NK-92 treated with Interleukin-12 subunit alpha and Interleukin-12 subunit beta, amount 100 ng/mL, for 24 hours (cell line): Measurements from ENCODE around the gene MON1B.
"Not testable (repeated sequence)": the region's sequence is repeated elsewhere in the genome, so short reads cannot be mapped to it uniquely, and the experiment has no call there.

ENCODE experiments used
- DNase-seq: peaks from one replicate; lab custom pipeline; 2025; lab: John Stamatoyannopoulos, UW

The MON1B gene

DNA sequence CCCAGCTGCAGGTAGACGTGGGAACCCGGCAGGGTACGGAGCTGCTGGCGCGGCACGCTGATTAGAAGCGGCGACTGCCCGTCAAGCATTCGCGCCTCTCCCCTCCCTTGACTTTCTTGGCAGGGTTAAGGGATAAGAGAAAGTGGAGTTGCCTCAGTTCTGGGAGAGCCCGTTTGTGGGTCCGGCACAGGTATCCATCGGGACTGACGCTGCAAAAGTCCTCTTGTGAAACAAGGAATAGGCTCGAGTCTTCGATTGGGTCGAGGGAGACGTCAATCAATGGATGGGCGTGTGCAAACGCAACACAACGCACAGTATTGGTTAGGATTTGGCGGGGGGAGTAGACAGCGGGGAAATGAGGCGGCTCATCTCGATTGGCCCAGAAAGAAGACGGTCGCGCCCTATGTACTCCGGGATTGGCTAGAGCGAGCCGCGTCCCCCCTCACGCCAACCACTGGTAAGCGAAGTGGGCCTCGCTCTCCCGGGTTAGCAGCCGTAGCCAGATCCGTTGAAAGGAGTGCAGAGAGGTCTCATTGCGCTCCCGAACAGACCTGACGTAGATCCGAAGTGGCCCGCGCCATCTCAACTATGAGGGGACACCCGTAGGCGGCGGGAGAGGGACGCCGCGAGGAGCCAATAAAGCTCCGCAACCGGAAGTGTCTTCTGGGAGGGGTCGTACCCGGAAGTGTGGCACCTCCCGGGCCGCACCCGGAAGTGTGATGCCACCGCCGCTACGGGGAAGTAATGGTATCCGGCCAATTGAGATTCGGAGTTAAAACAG, at the start of gene MON1B:
TSS of gene MON1B (plus strand) at position 713 of the 781 bp plus-strand sequence. CDS start 296 bp downstream, outside the sequence.
- peak; percentile 85 for DNase-seq

DNA sequence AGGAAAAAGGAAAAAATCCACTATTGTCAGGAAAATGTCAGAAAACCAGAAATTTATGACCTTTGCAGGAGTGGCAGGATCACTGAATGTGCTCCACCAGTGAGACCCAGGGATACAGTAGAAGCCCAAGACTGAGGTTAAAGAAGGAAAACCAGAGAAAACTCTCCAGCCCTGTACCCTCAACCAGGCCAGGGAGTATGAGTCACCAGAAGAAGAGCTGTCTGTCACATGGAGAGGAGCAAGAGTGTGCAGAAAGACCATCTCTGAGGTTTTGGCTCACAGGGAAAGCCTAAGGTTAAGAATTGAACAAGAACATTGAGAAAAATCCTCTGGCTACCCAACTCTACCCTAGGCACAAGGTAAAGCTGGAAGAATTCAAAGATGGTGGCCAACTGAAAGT, 47.6 kb upstream of the MON1B start:
- DNase-seq, result no peak

DNA sequence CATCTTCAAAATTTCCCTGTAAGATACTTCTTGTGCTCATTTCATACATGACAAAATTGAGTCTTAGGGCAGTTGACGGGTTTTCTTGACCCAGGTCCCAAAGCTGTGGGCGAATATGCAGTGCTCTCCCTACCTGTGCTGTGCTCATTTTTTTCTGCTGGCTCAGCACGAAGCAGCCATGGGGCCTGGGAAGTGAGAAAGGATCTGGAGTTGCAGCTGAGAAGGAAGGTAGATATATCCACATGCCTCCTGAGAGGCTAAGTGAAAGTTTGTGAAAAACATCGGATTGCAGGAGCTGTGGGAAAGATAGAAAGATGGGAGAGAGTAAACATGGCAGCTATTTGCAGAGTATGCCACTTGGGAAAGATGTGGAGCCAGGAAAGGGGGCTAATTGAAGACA, 42.9 kb upstream of the MON1B start:
- no peak for DNase-seq

DNA sequence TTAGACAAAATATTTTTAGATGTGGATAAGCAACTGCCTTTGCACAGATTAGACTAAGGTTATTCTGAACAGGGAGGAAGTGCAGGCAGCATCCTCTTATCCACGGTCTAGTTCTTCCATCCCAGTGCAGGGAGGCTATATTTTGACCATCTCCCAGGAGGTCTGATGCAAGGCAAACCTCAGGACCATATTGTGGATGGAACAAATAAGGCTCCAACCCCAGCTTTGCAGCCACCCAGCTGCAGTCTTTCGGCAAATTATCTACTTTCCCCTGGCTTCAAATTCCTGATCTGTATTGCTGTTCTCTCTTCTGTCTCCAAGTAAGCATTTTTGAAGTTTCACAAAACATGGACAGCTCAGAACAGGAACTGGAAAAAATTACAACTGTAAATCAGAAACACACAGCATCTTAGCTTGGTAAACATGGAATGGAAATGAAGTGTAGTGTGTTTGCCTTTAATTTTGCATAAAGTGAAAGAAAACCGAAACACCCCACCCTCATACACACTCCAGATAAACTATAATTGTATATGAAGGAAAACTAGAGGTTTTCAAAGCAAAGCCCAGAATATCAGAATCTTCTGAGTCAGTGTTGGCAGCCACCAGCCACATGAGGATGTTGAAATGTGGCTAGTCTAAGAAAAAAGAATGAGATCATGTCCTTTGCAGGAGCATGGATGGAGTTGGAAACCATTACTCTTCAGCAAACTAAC, 33.5 kb upstream of the MON1B start:
- DNase-seq, result no peak

DNA sequence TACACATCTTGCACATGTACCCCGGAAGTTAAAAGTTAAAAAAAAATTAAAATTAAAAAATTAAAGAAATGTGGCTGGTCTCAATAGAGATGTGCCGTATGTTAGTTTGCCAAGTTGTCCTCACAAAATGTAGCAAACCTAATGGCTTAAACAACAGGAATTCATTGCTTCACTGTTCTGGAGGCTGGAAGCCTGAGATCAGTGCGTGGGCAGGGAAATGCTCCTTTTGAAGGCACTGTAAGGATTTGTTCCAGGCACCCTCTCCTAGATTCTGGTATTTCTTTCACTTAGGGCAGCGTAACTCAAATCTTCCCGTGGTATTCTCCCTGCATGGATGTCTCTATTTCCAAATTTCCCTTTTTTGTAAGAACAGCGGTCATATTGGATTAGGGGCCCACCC, 32.7 kb upstream of the MON1B start:
- no peak for DNase-seq

DNA sequence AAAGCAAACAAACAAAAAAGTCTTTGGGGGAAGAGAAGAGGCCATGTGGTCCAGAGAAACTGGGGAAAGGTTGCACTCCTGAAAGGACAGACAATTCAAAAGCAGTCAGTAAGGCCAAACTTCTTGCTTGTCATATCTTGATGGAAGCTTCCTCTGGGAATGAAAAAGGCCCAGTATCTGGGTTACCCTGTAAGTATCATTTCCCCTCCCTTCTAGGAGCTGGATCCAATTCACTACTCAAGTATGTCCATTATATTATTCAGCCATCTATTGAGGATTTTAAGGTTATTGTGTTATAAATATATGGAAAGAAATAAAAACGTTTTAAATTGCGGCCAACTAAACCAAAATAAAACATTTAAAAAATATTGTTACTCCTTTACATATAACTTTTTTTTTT, 26.0 kb upstream of the MON1B start:
- no peak for DNase-seq

DNA sequence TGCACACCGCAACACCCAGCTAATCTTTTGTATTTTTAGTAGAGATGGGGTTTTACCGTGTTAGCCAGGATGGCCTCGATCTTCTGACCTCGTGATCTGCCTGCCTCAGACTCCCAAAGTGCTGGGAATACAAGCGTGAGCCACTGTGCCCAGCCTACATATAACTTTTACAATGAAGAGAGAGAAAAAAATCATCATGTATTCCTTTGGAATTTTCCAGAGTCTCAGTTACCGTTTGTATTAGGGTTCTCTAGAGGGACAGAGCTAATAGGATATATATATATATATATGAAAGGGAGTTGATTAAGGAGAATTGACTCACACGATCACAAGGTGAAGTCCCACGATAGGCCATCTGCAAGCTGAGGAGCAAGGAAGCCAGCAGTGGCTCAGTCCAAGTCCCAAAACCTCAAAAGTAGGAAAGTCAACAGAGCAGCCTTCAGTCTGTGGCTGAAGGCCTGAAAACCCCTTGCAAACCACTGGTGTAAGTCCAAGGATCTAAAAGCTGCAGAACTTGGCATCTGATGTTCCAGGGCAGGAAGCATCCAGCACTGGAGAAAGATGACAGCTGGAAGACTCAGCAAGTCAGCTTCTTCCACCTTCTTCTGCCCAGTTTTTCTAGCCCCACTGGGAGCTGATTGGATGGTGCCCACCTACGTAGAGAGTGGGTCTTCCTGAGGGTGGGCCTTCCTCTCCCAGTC, 25.3 kb upstream of the MON1B start:
- not testable (repeated sequence) for DNase-seq

DNA sequence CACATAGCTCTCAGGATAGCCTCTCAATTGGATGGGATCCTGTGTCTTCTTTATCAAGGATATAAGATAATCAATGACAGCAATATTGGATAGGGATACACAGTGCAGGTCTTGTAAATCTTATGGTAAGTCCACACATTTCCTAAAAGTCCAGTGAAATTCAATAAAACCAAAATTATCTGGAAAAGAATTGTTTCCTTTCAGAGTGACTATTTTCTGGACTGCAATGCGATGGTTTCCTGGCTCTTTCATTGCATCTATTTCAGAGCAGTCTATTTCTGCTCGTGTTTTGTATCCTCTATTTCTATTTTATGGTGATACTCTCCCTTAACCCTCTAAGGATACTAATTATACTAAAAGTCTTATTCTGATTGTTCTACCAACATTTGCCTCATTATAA, 24.3 kb upstream of the MON1B start:
- no peak for DNase-seq

DNA sequence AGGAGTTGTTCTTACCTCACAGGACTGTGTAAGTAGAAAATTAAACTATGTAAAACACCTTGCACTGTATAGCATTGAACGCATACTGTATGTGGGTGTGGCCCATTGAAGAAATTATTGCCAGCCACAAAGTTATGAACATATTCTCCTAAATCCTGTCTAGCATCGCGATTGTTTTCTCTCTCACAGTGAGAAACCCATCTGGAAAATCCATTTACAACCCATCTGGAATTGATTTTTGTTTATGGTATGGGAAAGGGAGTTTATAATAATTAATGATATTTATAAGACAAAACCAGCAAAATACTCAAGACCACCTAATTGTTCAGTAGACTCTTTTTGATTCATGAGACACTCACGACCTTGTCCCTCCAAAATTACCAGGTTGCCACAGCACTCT, 22.1 kb upstream of the MON1B start:
- no peak for DNase-seq

DNA sequence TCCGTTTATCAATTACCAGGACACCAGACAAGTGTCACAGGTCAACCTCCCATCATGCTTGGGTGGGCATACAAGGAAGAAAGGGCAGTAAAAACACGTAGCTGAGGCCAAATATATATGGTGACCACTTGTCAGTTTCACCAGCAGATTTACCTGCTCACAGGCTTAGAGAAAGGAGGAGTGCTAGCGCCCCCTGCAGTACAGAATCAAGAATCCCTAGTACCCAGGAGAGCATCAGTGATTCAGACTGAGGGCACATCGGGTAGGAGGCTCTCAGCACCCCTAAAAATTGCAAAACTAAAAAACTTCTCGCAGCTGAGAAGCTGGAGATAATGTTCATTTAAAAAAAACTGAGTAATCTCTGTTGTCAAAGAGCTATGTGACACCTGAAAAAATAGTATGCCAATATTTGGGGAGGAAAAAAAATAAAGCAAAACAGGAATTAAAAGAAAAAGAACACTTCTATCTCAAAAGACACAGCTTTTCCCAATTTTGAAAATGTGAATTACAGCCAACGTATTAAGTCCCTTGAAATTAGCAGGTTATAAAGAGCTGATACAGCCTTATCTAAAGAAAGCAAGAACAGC, 21.2 kb upstream of the MON1B start:
- no peak for DNase-seq

DNA sequence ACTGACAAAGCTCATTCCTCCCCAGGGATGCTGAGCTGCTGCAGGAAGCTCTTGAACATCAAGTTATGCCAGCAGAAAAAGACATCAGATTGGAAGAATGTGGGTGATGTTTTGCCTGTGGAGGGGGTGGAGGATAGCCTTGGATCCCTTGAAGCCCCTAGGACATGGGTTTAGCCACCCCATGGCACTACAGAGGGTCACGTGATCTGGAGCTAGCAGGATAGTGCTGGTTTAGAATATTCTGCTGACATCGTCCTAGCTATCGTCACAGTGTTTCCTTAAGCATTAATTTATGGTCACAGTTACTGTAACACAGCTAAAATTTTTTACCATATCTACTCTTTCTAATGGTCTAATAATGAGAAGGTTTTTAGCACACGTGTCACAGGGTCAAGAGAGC, 20.2 kb upstream of the MON1B start:
- DNase-seq, result no peak

DNA sequence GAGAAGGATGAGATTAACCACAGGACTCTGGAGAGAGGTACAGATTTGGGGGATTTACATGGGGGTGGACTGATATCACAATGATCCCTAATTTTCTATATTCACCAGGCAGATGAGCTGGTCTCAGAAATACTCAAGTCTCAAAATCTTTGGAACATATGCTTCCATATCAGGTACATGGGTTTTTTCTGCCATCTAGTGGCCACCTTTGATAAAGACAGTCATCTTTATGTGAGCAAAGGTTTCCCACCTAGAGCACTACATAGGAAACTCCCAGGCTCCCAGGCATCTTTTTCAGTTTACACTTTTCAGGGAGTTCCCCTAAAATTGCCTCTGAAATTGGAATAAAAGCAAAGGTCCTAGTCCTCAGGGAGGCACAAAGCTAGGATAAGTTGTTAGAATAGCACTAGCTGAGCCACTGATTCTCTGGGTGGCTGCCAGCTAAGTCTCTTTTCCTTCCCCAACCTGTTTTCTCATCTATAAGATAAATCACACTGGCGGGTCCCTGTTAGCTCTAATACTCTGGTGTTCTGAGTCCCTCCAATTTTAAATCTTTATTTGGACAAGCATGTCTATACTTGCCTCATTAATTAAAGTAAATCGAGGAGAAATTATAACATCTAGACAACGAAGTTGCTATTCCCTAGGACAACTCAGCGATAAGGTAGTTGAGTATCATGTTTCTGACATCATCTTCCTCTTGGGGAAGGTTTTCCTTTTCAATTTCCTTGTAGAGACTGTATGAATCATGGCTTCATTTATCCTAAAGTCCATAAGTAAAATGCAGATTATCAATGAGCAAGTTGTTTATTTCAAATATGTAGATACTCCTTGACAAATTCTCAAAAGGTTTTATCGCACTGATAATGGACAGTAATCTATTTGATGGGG, 19.0 kb upstream of the MON1B start:
- DNase-seq, result no peak

DNA sequence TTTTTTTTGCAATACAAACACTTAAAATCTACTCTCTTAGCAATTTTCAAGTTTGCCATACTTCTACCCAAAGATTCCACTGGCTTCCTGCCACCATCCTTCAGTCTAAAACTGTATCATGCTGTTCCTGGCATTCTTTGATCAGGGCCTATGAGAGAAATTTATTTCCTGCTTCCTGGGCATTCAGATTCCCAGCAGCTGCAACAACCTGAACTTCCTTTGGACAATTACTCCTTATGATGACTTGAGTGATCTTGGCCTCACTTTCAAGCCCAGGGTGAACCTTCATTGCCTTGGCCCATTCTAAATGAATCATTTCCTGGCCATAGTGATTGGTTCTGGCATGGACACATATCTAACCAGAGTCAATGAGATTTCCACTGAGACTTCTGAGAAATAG, 18.0 kb upstream of the MON1B start:
- no peak for DNase-seq

DNA sequence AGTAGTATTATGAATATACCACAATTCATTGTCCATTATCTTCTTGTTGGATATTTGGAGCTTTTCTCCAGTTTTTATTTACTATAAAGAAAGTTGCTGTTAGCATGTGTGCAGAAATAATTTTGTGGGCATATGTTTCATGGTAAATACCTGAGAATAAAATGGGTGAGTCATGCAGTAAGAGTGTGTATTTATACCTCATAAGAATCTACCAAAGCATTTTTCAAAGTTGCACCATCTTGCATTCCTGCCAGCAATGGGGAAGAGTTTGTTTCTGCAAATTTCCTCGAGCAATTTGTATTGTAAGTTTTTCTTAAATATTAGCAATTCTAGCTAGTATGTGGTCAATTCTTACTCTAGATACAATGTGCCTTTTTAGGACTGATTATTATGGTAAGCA, 7.9 kb upstream of the MON1B start:
- no peak for DNase-seq

DNA sequence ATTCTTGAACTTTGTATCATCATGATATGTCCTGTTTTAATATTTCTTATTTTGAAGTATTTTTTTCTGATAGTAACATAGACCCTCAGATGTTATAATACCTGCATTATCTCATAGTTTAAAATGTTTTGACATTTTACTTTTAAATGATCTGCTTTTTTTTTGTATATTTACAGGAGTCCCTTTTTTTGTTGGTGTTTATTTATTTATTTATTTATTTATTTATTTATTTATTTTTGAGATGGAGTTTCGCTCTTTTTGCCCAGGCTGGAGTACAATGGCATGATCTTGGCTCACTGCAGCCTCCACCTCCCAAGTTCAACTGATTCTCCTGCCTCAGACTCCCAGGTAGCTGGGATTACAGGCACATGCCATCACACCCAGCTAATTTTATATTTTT, 4.7 kb upstream of the MON1B start:
- DNase-seq, result not testable (repeated sequence)

DNA sequence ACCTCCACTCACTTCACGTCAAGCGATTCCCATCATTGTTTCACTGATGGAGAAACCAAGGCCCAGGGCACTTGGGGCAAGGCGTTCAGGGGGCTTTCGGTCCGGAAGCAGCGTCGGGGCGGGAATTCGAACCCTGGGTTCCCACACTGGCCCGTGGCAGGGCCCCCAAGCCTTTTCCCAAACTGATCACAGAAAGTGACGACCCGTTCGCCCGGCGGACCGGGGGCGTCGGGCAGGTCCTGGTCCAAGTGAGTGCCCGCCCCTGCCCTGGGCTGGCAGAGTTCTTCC, 856 bp upstream of the MON1B start:
- DNase-seq, result no peak

DNA sequence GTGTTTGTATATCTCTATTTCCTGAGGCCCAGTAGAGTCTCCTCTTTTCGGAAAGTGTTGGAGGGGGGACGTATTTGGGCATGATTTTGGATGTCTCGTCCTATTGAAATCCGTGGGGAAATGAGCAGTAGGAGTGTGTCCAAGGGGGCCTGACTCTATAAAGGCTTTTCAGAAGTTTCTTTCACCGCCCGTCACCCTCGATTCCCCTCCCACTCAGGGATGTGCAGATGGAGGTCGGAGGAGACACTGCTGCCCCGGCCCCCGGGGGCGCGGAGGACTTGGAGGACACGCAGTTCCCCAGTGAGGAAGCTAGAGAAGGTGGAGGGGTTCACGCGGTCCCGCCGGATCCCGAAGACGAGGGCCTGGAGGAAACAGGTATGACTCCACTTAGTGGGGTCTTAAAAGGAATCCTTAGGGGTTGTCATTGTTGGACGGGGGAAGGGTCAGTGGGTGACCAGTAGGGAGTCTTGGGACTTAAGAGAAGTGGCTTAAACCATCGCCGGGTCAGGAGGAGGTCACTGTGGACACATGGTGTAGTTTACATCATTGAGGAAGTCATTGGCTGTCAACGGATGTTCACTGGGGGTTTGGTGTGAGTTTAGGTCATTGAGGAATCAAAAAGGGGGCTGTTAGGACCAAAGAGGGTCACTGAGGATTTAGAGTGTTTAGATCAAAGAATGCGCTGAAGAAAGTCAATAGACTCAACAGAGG, 424 bp downstream of the MON1B start:
- no peak for DNase-seq

DNA sequence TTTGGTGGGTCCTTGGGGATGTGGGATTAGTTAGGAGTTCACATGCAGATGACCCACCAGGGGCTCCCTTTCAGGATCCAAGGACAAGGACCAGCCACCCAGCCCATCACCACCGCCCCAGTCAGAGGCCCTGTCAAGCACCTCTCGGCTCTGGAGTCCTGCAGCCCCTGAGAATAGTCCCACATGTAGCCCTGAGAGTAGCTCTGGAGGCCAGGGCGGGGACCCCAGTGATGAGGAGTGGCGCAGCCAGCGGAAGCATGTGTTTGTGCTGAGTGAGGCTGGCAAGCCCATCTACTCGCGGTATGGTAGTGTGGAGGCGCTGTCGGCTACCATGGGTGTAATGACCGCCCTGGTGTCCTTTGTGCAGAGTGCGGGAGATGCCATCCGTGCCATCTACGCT, 2.4 kb downstream of the MON1B start:
- no peak for DNase-seq

DNA sequence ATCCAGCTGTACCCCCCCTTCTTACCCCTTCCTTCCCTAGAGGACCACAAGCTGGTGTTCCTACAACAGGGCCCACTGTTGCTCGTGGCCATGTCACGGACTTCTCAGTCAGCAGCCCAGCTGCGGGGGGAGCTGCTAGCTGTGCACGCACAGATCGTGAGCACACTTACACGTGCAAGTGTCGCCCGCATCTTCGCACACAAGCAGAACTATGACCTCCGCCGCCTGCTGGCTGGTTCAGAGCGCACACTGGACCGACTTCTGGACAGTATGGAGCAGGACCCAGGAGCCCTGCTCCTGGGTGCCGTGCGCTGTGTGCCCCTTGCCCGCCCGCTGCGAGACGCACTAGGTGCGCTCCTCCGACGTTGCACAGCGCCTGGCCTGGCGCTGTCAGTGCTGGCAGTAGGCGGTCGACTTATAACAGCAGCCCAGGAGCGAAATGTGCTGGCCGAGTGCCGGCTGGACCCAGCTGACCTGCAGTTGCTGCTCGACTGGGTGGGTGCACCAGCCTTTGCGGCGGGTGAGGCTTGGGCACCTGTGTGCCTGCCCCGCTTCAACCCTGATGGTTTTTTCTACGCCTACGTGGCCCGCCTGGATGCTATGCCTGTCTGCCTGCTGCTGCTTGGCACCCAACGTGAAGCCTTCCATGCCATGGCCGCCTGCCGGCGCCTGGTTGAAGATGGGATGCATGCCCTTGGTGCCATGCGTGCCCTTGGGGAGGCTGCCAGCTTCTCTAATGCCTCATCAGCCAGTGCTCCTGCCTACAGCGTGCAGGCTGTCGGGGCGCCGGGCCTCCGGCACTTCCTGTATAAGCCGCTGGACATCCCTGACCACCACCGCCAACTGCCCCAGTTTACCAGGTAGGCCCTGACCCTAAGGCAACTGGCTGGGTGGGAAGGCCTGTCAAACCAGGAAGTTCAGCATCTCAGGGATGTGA, 3.6 kb downstream of the MON1B start:
- DNase-seq, result no peak

DNA sequence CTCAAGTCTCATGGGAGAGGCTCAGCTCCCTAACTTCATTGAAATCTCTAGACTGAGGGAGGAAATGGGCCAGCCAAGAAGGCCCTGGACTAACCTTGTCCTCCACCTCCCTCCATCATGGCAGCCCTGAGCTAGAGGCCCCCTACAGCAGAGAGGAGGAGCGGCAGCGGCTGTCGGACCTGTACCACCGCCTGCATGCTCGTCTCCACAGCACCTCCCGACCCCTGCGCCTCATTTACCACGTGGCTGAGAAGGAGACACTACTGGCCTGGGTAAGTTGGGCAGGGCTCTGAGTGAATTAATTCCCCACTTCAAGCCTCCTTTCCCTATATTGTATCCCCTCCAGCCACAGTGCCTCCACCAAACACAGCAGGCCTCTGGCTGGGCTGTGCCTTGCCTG, 4.4 kb downstream of the MON1B start:
- DNase-seq, result no peak
